GM18858 (cell line): ENCODE measurements around the gene TMEM255B.

Experiments
- ATAC-seq: cut with Tn5 transposase; IDR thresholded peaks from one replicate; pipeline ENCODE4 v1.9.1; 2021; ENCODE audit not compliant: unreplicated experiment

Gene TMEM255B

DNA sequence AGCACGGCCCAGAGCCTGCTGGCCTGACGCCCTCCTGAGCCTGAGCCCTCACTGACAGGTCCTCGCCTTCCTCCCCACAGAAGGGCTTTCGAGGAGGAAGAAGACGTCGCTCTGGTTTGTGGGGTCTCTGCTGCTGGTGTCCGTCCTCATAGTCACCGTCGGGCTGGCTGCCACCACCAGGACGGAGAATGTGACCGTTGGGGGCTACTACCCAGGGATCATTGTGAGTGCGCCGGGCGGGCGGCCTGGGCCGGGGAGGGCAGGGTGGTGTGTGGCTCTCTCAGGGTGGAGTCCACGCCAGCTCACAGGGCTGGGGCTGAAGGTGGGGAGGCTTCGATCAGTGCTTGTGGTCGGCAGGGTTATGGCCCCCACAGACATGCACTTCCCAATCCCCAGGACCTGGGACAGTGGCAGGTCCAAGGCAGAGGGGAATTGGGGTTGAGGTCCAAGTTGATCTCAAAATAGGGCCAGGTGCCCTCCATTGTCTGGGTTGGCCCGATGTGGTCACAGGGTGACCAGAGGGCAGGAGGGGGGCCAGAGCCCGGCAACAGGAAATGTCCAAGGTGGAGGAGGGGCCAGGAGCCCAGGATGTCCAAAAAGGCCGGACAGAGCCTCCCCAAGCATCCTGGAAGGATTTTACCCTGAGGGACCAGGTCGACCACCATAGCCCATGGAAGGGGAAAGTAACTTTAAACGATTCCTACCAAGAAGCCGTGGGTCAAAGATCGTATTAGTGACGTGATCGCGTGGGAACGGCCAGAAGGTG, 7.2 kb downstream of the TMEM255B start:
- no peak for ATAC-seq

- ATAC-seq: no peak
These were observed 8.3 kb downstream of the TMEM255B start for GRCh38 chr13:113767366-113767765.

DNA sequence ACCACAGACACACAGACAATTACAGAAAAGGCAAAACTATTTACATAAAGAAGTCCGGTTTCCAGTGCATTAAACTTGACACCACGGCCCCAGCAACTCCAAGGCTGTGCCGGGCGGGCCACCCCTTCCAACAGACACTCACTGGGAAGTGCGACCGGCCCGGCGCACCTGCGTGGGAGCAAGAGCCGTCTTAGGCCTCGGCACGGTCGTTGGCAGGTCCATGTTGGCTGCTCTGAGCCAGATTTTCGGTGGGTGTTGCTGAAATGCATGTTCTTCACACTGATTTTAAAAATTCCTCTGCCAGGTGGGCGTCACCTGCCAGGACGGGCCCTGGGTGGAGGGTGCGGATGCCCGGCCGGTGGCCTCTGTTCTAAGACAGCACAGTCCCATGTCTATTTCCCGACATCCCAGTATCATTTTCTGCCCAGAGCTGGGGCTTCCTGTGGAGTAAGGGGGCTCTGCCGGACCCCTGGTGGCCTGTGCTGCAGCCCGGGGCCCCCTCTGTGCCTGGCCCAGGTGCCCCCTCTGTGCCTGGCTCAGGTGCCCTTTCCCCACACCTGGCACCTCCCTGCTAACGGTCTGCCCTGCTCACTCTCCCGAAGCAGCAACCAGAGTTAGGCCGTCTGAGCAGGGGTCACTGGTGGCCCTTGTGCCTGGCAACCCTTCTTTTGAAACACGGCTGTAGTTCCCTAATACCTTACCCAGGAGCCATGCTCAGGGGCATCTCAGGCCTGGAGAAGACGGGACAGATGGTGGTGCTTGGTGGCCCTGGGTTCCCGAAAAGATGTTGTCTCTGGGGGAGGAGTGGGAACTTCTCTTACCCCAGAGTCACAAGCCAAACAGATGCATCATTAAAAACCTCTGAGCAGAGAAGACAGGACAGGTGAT, 9.2 kb downstream of the TMEM255B start:
- no peak for ATAC-seq

- ATAC-seq: no peak
These were observed 10.1 kb downstream of the TMEM255B start for GRCh38 chr13:113769106-113769505.

- no peak for ATAC-seq
These were observed 10.9 kb downstream of the TMEM255B start for GRCh38 chr13:113769881-113770280.

DNA sequence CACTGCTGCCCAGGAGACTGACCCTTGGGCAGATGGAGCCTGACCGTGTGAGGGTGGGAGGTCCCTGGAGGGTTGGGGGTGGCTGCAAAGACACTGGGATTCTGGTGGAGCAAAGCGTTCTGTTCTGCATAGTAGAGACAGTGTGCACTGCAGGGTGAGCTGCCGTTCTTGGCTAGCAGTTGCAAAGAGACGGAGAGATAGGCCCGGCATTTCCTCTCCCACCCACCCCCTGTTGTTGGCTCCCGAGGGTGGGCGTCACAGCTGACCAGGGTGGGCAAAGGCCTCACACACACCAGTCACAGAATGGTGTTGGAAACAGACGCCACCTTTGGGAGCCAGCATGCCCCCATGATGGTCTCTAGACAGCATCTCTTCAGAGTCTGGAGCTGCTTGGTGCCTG, 11.4 kb downstream of the TMEM255B start:
- no peak for ATAC-seq

DNA sequence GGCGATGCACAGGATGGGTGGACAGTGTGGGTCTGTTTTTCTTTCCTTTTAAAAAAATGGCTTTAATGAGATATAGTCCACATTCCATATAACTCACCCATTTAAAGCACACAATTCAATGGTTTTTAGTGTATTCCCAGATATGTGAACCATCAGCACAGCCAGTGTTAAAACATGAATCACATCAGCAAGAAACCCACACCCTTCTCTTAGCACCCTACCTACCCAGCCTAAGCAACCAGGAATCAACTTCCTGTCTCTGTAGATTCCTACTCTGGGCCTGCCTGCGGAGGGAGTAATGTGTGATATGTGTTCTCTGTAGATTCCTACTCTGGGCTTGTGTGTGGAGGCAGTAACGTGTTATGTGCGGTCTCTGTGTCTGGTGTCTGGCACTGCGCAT, 11.9 kb downstream of the TMEM255B start:
- ATAC-seq: no peak

DNA sequence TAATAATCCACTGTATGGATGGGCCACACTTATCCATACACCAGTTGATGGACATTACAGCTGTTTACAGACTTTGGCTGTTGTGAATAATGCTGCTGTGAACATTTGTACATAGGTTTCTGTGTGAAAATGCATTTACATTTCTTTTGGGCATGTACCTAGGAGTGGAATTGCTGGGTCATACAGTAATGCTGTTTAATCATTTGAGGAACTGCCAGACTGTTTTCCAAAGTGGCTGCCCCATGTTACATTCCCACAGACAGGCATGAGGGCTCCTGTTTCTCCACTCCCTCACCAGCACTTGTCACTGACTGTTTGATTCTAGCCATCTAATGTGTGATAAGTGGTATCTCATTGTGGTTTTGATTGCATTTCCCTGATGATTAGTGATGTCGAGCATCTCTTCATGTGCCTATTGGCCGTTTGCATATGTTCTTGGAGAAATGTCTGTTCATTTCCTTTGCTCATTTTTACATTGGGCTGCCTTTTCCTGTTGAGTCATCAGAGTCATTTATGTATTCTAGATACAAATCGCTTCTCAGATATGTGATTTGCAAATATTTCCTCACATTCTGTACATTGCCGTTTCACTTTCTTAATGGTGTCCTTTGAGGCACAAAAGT, 12.8 kb downstream of the TMEM255B start:
- ATAC-seq: no peak

DNA sequence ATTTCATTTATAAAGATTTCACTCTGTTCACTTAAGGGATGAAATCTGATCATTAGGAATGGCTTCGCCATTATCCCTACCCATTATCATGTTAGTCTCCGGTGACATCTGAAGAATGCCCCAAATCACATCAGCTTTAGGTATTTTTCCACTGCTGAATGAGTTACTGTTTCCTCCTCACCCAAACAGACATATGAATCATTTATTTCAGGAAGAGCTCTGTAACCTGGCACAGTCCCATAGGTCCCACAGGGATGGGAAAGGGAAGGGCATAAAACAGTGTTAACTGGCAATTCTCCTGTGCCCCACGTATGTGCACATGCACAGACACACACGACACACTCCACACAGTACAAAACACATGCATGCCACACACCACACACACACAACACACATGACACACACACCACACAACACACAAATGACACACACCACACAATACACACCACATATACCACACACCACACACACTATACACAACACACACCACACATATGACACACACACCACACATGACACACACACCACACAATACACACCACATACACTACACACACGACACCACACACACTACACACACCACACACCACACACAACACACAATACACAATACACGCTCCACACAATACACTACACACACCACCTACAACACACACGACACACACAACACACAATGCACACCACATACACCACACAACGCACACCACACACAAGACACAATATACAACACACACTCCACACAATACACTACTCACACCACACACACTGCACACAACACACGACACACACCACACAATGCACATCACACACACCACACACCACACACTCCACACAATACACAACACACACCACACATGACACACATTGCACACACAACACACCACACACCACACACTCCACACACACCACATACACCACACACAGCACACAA, 15.4 kb downstream of the TMEM255B start:
- ATAC-seq: no peak

GRCh38 chr13:113775451-113776145, 16.6 kb downstream of the TMEM255B start:
- no peak for ATAC-seq

- ATAC-seq: no peak
These were observed 17.5 kb downstream of the TMEM255B start for GRCh38 chr13:113776231-113777125.

DNA sequence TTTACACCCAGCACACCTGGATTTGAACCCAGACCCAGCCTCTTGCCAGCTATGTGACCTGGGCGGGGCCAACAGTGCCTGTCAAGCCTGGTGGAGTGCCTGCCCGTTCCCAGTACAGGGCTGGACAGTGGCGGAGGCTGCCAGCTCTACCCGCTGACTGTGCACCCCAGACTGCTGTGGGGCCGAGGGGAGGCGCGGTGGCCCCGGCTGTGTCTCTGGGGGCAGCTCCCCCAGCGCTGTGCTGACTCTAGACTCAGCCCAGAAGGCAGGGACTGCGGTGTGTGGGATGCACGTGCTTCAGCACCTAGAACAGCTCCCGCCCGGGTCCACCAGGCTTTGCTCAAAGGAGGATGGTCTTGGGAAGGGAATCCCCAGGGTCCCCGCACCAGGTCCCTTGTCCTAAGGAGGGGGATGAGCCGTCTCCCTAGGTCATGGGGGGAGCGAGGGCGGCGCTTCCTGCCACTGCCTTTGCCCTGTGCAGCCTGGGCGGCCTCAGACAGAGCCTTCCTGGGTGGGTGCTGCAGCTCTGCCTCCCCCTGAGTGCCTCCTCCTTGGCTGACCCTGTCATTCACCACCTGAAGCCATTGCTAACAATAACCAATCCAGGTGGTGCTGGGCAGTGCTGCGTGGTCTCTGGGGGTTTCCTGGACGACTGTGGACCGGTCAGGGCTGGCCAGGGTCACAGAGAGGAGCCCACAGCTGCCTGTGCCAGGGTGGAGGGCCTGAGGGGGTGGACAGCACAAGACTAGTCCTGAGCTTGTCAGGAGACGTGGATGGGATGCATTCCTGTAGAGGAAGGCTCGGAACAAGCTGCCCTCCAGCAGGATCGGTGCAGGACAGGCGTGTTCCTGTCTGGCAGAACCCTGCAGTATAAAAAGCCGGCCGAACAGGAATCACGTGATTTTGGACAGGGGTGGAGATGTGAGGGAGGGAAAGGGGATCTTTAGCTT, 18.6 kb downstream of the TMEM255B start:
- ATAC-seq: no peak

GRCh38 chr13:113781571-113781970, 22.5 kb downstream of the TMEM255B start:
- no peak for ATAC-seq

GRCh38 chr13:113782472-113782871, 23.4 kb downstream of the TMEM255B start:
- no peak for ATAC-seq

- no peak for ATAC-seq
These were observed 24.3 kb downstream of the TMEM255B start for GRCh38 chr13:113783200-113783881.

- ATAC-seq: no peak
These were observed 25.1 kb downstream of the TMEM255B start for GRCh38 chr13:113783966-113784644.

GRCh38 chr13:113784645-113785024, 25.6 kb downstream of the TMEM255B start:
- ATAC-seq: no peak
